Effector memory CD8-positive, alpha-beta T cell (primary cell): ENCODE results near the gene PARP9.

Source experiments
- ATAC-seq: fragments of 150-1000 bp; cut with Tn5 transposase; replicated peaks from 2 replicates; pipeline ENCODE4 v1.10.0; 2021; ENCODE audit warnings: mild to moderate bottlenecking, moderate library complexity
- DNase-seq, 3 experiments: peaks; one replicate each; pipeline ENCODE4 v3.0.0; 2021
- H3K27ac Mint-ChIP-seq, 2 donors: one replicate each; pipeline ENCODE4 v1.8.0; 2022; ENCODE audit warnings: mild to moderate bottlenecking in 2 of 2, mixed read lengths in 2 of 2, moderate library complexity in 2 of 2
- H3K27me3 Mint-ChIP-seq, 2 donors: one replicate each; pipeline ENCODE4 v1.8.0; 2022; ENCODE audit warnings: mixed read lengths in 2 of 2
- H3K36me3 Mint-ChIP-seq: one replicate; pipeline ENCODE4 v1.8.0; 2022; ENCODE audit warnings: mild to moderate bottlenecking, moderate library complexity, mixed read lengths; ENCODE audit not compliant: insufficient read depth
- H3K4me1 Mint-ChIP-seq, 2 donors: one replicate each; pipeline ENCODE4 v1.8.0; 2022; ENCODE audit warnings: low read depth in 2 of 2, mixed read lengths in 2 of 2
- H3K4me3 Mint-ChIP-seq, 2 donors: one replicate each; pipeline ENCODE4 v1.8.0; 2022; ENCODE audit warnings: mild to moderate bottlenecking in 2 of 2, mixed read lengths in 2 of 2, moderate library complexity in 2 of 2
- H3K9me3 Mint-ChIP-seq, 2 donors: one replicate each; pipeline ENCODE4 v1.8.0; 2022; ENCODE audit warnings: mixed read lengths in 2 of 2

The PARP9 gene

DNA sequence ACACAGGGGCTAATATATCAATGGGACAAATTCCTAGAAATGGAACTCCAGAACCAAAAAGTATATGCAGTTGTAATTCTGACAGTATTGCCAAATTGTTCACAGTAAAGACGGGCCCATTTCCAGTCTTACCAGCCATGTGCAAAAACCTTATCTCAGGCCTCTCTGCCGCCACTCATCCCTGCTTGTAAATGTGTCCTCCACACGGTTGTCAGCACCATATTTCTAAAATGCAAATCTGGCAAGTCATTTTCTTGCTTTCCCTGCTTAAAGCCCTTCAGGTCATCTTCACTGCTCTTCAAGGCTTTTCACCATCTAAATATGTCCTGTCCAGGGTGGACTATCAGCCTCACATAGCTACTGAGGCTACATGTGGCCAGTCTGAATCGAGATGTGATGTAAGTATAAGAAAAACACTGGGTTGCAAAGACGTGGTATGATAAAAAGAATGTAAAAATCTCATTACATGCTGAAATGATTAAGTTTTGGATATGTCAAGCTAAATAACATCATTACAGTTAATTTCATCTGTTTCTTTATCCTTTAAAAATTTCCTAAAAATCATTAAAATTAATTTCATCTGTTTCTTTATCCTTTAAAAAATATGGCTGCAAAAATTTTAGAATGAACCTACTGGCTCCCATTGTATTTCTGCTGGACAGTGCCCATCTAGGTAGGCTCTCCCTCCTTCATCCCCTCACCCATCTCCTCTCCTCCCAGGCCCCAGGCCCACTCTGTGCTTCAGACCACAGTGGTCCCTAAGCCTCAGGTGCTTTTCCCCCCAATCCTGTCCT is 980 bp downstream of the PARP9 start:
- no peaks in the 10 kb centered on the region for H3K27me3 Mint-ChIP-seq

DNA sequence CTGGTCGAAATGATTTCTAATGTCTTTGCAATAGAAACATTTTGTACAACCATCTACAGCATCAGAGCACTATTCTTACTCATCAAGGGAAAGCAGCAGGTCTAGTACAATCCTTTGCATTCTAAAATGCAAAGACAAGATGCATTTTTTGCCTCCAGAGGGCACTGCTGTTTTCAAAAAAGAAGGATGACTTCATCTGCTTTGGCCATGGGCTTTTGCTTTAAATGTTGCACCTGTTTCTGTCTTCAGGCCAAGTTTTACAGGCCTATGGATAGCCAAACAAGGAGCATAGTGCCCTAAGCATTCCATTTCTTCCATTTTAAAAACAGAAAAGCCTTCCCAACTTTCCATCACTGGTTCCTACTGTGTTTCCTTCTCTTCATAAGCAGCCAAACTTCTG is 3.4 kb downstream of the PARP9 start:
- peak; percentile 27 for ATAC-seq
- H3K4me3 Mint-ChIP-seq, result no peak overlapping the region
- peaks cover 37 to 47% of the 10 kb centered on the region in 2 donors for H3K4me1 Mint-ChIP-seq
- H3K27me3 Mint-ChIP-seq, result no peaks in the 10 kb centered on the region
- H3K9me3 Mint-ChIP-seq, result no peaks in the 10 kb centered on the region
- peak overlapping the region in 1 of 2 donors; percentile 86 for H3K27ac Mint-ChIP-seq
- peak; percentile 66 to 69 (median 68) for DNase-seq
- H3K36me3 Mint-ChIP-seq, result peaks cover 48% of the 10 kb centered on the region

More for the DNA sequence above, 980 bp downstream of the PARP9 start:
- Mint-ChIP-seq H3K36me3 (peaks cover 52% of the 10 kb centered on the region), H3K4me3 (peak overlapping the region; percentile 92 to 93), H3K27ac (peak overlapping the region; percentile 97 to 98), H3K4me1 (peaks cover 52 to 65% of the 10 kb centered on the region in 2 donors), H3K9me3 (no peaks in the 10 kb centered on the region)
- ATAC-seq, result no peak
- no peak for DNase-seq

DNA sequence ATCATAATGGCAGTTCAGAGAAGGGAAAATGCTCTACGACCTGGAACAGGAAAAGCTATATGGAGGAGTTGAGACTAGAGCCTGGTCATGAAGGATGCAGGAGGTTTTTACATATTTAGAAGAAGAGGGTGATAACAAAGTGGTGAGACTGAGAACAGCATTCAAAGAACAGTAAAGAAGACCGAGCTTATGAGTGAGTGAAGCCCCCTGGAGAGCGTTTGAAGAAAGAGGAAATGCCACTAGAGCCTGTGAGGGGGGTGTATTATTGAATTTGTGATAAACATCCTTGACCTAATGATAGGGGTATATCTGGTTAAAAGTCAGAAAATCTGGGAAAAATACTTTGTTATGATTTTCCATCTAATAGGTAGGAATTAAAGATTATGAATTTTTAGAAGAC is 4.2 kb downstream of the PARP9 start:
- H3K4me3 Mint-ChIP-seq, result no peak overlapping the region
- H3K27me3 Mint-ChIP-seq, result no peaks in the 10 kb centered on the region
- H3K4me1 Mint-ChIP-seq, result peaks cover 33 to 47% of the 10 kb centered on the region in 2 donors
- no peak for DNase-seq
- H3K9me3 Mint-ChIP-seq, result no peaks in the 10 kb centered on the region
- no peak for ATAC-seq
- H3K27ac Mint-ChIP-seq, result no peak overlapping the region
- peaks cover 54% of the 10 kb centered on the region for H3K36me3 Mint-ChIP-seq

DNA sequence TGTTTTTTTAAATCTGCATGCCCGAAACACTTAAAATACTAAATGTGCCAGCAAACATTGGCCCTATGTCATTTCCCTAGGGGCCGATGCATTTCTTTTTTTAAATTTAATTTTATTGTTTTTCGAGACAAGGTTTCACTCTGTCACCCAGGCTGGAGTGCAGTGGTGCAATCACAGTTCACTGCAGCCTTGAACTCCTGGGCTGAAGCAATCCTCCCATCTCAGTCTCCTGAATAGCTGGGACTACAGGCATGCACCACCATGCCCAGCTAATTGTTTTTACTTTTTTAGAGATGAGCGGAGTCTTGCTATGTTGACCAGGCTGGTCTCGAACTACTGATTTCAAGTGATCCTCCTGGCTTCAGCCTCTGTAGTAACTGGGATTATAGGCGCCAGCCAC is 5.5 kb downstream of the PARP9 start:
- H3K4me3 Mint-ChIP-seq, result no peak overlapping the region
- no peak for DNase-seq
- H3K36me3 Mint-ChIP-seq, result peaks cover 52% of the 10 kb centered on the region

DNA sequence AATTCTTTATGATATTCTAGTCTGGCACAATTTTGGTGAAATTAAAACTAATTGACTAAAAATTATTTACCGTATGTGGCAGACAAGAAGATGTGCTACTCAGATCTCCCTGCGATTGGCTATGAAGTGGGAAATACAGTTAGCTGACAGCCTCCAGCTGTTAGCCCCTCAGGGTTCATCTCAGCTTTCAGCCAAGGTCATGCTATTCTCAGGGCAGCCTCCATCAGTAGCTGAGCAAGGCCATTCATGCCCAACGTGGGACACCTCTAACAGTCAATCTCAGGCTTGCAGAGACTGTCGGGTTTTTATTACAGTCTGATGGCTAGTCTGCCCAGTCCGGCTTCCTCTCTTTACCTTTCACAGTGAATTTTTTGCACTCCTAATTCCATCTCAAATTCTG is 6.7 kb downstream of the PARP9 start:
- DNase-seq (no peak), ATAC-seq (no peak)
- Mint-ChIP-seq H3K27ac (no peak overlapping the region), H3K4me1 (peaks cover 31 to 44% of the 10 kb centered on the region in 2 donors), H3K36me3 (peaks cover 62% of the 10 kb centered on the region), H3K9me3 (no peaks in the 10 kb centered on the region), H3K27me3 (no peaks in the 10 kb centered on the region), H3K4me3 (no peak overlapping the region)

More for the DNA sequence above, 5.5 kb downstream of the PARP9 start:
- Mint-ChIP-seq H3K9me3 (no peaks in the 10 kb centered on the region), H3K4me1 (peaks cover 34 to 48% of the 10 kb centered on the region in 2 donors), H3K27me3 (no peaks in the 10 kb centered on the region), H3K27ac (no peak overlapping the region)
- no peak for ATAC-seq

DNA sequence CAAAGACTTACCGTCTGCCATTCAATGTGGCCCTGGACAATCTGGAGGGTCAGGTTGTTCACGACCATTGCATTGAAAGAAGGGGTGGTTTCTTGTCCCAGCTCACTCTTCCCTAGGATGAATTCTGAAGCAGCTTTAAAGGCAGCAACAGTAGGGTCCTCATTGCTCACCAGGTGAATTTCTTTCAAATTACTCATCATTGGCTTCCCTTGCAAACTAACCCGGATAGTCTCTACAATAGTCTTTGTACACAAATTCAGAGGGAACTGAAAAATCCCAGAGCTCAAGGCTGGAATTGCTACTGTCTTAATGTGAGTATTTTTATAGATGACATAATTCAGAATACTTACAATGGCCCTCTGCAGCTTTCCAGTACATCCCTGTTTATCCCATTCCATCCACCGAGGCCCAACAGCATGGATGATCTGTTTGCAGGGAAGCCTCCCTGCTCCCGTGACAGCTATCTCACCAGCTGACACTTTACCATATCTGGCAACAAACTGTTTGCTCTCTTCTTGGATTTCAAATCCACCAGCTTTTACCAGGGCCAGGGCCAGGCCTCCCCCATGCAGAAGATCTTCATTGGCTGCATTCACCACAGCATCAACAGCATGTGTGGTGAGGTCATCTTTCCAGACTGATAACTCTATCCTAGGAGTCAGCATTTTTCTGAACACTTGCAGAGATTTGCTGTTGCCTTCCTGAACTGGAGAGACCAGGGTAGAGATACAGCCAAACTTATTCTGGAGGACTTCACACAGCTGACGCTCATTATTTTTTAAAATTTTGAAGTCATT is 8.6 kb downstream of the PARP9 start:
- H3K4me3 Mint-ChIP-seq, result no peak overlapping the region

DNA sequence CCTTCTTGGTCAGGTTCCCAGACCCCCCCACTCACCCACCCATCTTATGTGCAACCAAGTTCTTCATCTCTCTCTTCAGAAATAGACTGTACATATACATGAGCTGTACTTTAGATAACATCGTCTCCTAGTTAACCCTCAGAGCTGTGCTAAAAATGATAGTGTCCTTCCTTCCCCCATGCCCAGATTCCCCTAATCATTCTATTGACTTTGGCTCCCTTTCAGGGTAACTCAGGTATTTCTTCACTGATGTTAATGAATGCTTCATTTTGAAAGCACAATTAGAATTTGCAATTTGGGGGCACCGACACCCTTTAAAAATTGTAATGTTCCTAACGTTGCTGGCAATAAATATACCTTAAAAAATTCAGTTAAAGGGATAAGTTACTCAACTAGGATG is 10.9 kb downstream of the PARP9 start:
- no peak for DNase-seq
- Mint-ChIP-seq H3K27me3 (no peaks in the 10 kb centered on the region), H3K27ac (peak overlapping the region in 1 of 2 donors; percentile 84), H3K4me1 (peaks cover 12 to 23% of the 10 kb centered on the region in 2 donors), H3K4me3 (no peak overlapping the region), H3K9me3 (no peaks in the 10 kb centered on the region), H3K36me3 (peaks cover 85% of the 10 kb centered on the region)
- ATAC-seq, result no peak

More for the DNA sequence above, 8.6 kb downstream of the PARP9 start:
- H3K27ac Mint-ChIP-seq, result peak overlapping the region in 1 of 2 donors; percentile 39
- peaks cover 17 to 29% of the 10 kb centered on the region in 2 donors for H3K4me1 Mint-ChIP-seq
- peaks cover 78% of the 10 kb centered on the region for H3K36me3 Mint-ChIP-seq
- ATAC-seq (no peak), DNase-seq (no peak)
- no peaks in the 10 kb centered on the region for H3K9me3 Mint-ChIP-seq
- H3K27me3 Mint-ChIP-seq, result no peaks in the 10 kb centered on the region

DNA sequence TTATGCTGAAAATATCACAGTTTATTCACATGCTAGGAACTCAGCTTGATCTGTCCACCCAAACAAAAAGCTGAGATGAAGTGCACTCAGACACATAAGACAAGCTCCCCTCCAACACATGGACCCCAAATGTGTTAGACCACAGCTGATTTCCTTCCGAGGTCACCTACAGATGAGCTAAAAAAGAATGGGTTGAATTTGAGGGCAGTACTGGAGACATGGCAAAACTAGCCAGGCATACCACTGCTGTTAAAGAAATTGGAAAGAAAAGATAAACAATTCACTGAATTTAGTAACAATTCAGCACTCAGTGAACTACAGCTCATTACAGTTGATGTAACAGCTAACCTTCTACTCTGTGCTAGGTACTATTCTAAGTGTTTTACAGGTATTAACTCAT is 15.5 kb downstream of the PARP9 start:
- DNase-seq, result no peak
- Mint-ChIP-seq H3K27ac (no peak overlapping the region), H3K4me3 (no peak overlapping the region), H3K36me3 (peaks cover 80% of the 10 kb centered on the region), H3K27me3 (no peaks in the 10 kb centered on the region), H3K9me3 (no peaks in the 10 kb centered on the region), H3K4me1 (peaks cover 4 to 8% of the 10 kb centered on the region in 2 donors)
- ATAC-seq, result no peak

DNA sequence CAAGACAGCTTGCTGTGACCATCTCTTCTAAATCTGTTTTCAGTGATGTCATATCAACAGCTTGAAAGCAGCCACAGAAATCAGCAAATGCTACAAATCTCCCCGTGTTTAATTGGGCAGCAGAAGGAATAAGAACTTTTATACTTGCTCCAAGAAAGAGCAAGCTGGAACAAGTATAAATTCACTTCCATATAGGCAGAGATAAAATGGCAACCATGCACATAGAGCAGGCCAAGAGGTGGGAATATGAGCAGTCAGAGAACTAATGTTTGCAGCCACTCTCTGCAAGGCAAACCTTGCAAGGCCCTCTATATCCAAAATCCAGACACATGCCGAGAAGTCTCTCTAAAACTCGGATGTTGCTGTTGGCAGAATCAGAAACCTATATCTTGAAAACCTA is 16.0 kb downstream of the PARP9 start:
- ATAC-seq (no peak), DNase-seq (no peak)
- Mint-ChIP-seq H3K4me3 (no peak overlapping the region), H3K9me3 (no peaks in the 10 kb centered on the region), H3K36me3 (peaks cover 80% of the 10 kb centered on the region), H3K27ac (no peak overlapping the region), H3K4me1 (peaks cover 0 to 2% of the 10 kb centered on the region in 2 donors), H3K27me3 (no peaks in the 10 kb centered on the region)

DNA sequence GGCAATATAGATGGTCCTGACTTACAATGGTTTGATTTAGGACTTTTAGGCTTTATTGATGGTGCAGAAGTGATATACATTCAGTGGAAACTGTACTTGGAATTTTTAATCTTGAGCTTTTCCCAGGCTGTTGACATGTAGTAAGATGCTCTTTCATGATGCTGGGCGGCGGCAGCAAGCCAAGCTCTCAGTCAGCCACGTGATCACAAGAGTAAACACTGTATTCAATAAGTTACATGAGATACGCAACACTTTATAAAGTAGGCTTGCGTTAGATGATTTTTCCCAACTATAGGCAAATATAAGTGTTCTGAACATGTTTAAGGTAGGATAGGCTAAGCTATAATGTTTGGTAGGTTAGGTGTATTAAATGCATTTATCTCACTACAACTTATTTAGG is 17.9 kb downstream of the PARP9 start:
- DNase-seq, result no peak
- Mint-ChIP-seq H3K4me1 (no peaks in the 10 kb centered on the region), H3K4me3 (no peak overlapping the region), H3K36me3 (peaks cover 76% of the 10 kb centered on the region), H3K27me3 (no peaks in the 10 kb centered on the region), H3K9me3 (no peaks in the 10 kb centered on the region), H3K27ac (no peak overlapping the region)
- ATAC-seq, result no peak

DNA sequence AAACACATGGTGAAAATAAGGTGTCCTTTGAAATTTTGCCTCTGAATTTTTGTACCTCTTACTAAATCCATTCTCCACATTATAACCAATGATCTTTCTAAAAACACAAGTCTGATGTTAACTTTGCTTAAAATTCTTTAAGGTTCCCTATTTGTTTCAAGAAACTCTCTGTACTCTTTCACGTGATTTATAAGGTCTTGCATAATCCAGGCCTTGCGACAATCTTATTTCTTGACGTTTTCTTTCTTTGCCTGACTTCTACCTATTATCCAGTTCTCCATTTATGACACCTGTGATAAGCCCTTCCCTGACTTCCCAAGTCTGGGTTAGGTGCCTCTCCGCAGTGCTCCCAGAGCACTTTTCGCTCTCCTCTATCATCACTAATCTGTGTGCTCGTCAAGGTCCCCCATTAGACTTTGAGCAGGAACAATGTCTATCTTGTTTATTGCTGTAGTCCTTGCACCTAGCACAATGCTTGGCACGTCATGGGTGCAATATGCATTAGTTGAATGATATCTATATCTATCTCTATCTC is 25.1 kb downstream of the PARP9 start:
- DNase-seq (no peak), ATAC-seq (no peak)
- no peak overlapping the region for H3K4me3 Mint-ChIP-seq
- no peaks in the 10 kb centered on the region for H3K9me3 Mint-ChIP-seq
- H3K4me1 Mint-ChIP-seq, result peaks cover 5 to 12% of the 10 kb centered on the region in 2 donors
- H3K27me3 Mint-ChIP-seq, result no peaks in the 10 kb centered on the region
- peaks cover 68% of the 10 kb centered on the region for H3K36me3 Mint-ChIP-seq
- H3K27ac Mint-ChIP-seq, result peak overlapping the region in 1 of 2 donors; percentile 7

DNA sequence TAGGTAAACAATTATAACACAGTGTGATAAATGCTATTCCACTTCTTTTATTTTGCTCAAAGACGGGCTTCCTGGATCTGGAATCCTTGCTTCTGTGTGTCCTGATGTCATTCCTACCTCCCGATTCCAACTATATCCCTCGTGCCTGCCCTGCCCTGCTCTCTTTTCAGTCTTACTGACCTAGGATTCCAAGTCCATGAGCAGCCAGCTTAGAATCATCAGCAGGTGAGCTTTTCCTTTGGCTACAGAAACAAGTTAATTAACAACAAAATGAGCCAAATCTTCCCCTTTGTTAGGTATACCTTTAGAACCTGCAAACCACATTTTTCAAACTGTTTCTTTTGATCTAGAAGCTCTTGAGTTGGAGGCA is 27.5 kb downstream of the PARP9 start:
- H3K4me3 Mint-ChIP-seq, result no peak overlapping the region
- peaks cover 66% of the 10 kb centered on the region for H3K36me3 Mint-ChIP-seq
- no peaks in the 10 kb centered on the region for H3K9me3 Mint-ChIP-seq
- peak overlapping the region in 1 of 2 donors; percentile 64 for H3K27ac Mint-ChIP-seq
- H3K4me1 Mint-ChIP-seq, result peaks cover 5 to 12% of the 10 kb centered on the region in 2 donors
- ATAC-seq (no peak), DNase-seq (no peak)
- H3K27me3 Mint-ChIP-seq, result no peaks in the 10 kb centered on the region

DNA sequence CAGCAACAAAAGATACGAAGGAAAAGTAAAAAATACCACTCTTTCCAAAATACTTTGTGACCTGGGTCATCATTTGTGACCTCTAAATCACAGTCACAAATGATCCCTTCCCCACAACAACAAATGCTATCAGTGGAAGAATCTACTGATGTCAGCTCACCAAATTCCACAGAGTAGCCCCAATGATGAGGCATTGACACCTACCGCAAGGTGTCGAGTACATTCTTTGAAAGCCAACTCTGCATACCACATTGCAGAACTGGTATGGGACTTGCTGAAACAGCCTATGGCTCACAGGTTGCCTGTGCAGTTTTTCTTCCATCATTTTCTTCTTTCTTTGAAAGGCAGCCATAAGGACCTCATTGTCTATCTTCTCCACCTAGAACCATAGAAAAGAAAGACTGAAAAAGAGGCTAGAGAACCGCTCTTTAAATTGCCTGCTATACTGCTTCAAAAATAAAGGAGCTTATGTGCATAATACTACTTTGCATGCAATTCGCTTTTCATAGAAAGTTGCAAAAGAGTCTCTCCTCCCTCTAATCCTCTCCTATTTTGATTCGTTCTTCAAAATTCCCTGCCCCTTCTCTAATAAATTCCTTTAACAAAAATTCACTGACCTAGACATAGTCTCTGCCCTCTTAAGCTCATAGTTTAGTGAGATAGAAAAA is 28.0 kb downstream of the PARP9 start:
- DNase-seq (no peak), ATAC-seq (no peak)
- Mint-ChIP-seq H3K27me3 (no peaks in the 10 kb centered on the region), H3K36me3 (peaks cover 67% of the 10 kb centered on the region), H3K4me1 (peaks cover 5 to 12% of the 10 kb centered on the region in 2 donors), H3K9me3 (no peaks in the 10 kb centered on the region), H3K4me3 (no peak overlapping the region), H3K27ac (peak overlapping the region in 1 of 2 donors; percentile 64)
